Activated CD8-positive, alpha-beta memory T cell treated with anti-CD3 and anti-CD28 coated beads for 36 hours (primary cell): ENCODE data around the gene GID4. TPM values are rescaled to one million over a fixed set of nuclear protein-coding genes. Genes with fewer than 3 reads are reported as not detected.

Source experiments
- CTCF ChIA-PET: fragments of 350-600 bp; sonication (Branson Sonifier 250); formaldehyde crosslinking; loops from one replicate; lab custom pipeline; 2021; ENCODE audit warnings: antibody characterized with exemption; lab: Charles Lee
- POLR2A ChIA-PET: fragments of 350-600 bp; sonication (Branson Sonifier 250); formaldehyde crosslinking; loops from one replicate; lab custom pipeline; 2021; ENCODE audit warnings: antibody characterized with exemption; lab: Charles Lee
- total RNA-seq, 2 experiments: library from RNA; stranded (reverse); gene quantifications; one replicate each; pipeline ENCODE4 v1.2.3, GENCODE V29; 2021

GID4 gene
- total RNA-seq, 2 experiments from 2014 or later, result 11.0 to 11.4 TPM

- ChIA-PET CTCF (no interaction called here), POLR2A (no interaction called here)
Measured at GRCh38 chr17:18011286-18011685, 27.9 kb upstream of the GID4 start.

GRCh38 chr17:18014006-18014405, 25.2 kb upstream of the GID4 start:
- CTCF ChIA-PET, result interaction anchor here (2.4 kb wide), 1 partner anchor 19 kb away, joined by 7 read pairs; no protein-coding TSS in a partner anchor
- POLR2A ChIA-PET, result no interaction called here

- POLR2A ChIA-PET, result no interaction called here
- CTCF ChIA-PET, result interaction anchor here (2.4 kb wide), 1 partner anchor 18 kb away, joined by 7 read pairs; no protein-coding TSS in a partner anchor
Measured at GRCh38 chr17:18015593-18015992, 23.6 kb upstream of the GID4 start.

GRCh38 chr17:18016426-18016825, 22.8 kb upstream of the GID4 start:
- POLR2A ChIA-PET, result no interaction called here
- CTCF ChIA-PET, result interaction anchor here (0.6 to 2.4 kb wide), 2 partner anchors 17 to 42 kb away, joined by 3 to 7 read pairs; no protein-coding TSS in a partner anchor

GRCh38 chr17:18017958-18018357, 21.2 kb upstream of the GID4 start:
- ChIA-PET POLR2A (no interaction called here), CTCF (interaction anchor here (0.8 kb wide), 1 partner anchor 12 kb away, joined by 3 read pairs; no protein-coding TSS in a partner anchor)

GRCh38 chr17:18018411-18018921, 20.7 kb upstream of the GID4 start:
- POLR2A ChIA-PET, result no interaction called here
- CTCF ChIA-PET, result no interaction called here

GRCh38 chr17:18019838-18020154, 19.4 kb upstream of the GID4 start:
- ChIA-PET CTCF (no interaction called here), POLR2A (no interaction called here)

- ChIA-PET POLR2A (no interaction called here), CTCF (interaction anchor here (0.7 kb wide), 1 partner anchor 46 kb away, joined by 3 read pairs; no protein-coding TSS in a partner anchor)
Measured at GRCh38 chr17:18020971-18021370, 18.2 kb upstream of the GID4 start.

GRCh38 chr17:18021372-18021771, 17.8 kb upstream of the GID4 start:
- ChIA-PET CTCF (interaction anchor here (1.2 kb wide), 1 partner anchor 13 kb away, joined by 3 read pairs; no protein-coding TSS in a partner anchor), POLR2A (no interaction called here)

- CTCF ChIA-PET, result interaction anchor here (0.9 to 1.3 kb wide), 2 partner anchors 12 to 40 kb away, joined by 3 to 4 read pairs; no protein-coding TSS in a partner anchor
Measured at GRCh38 chr17:18025241-18025944, 13.8 kb upstream of the GID4 start.

GRCh38 chr17:18025945-18026776, 13.0 kb upstream of the GID4 start:
- ChIA-PET CTCF (interaction anchor here (0.9 to 1.6 kb wide), 4 partner anchors 12 to 107 kb away, joined by 3 to 4 read pairs (median 4); no protein-coding TSS in a partner anchor), POLR2A (interaction anchor here (1.3 kb wide), 1 partner anchor 68 kb away, joined by 4 read pairs; no protein-coding TSS in a partner anchor)

More at GRCh38 chr17:18025241-18025944, 13.8 kb upstream of the GID4 start:
- POLR2A ChIA-PET, result interaction anchor here (1.3 kb wide), 1 partner anchor 67 kb away, joined by 4 read pairs; no protein-coding TSS in a partner anchor

GRCh38 chr17:18027280-18027679, 11.9 kb upstream of the GID4 start:
- POLR2A ChIA-PET, result no interaction called here

GRCh38 chr17:18028114-18028951, 10.9 kb upstream of the GID4 start:
- ChIA-PET POLR2A (no interaction called here), CTCF (interaction anchor here (1.1 to 1.9 kb wide), 2 partner anchors 137 to 348 kb away, joined by 3 to 5 read pairs; no protein-coding TSS in a partner anchor)

More at GRCh38 chr17:18027280-18027679, 11.9 kb upstream of the GID4 start:
- CTCF ChIA-PET, result interaction anchor here (0.6 to 1.6 kb wide), 3 partner anchors 11 to 871 kb away, joined by 3 to 4 read pairs (median 4); no protein-coding TSS in a partner anchor

- ChIA-PET CTCF (interaction anchor here (1.0 to 1.9 kb wide), 3 partner anchors 129 to 348 kb away, joined by 3 to 5 read pairs (median 3); no protein-coding TSS in a partner anchor), POLR2A (no interaction called here)
Measured at GRCh38 chr17:18028952-18029540, 10.2 kb upstream of the GID4 start.

- CTCF ChIA-PET, result interaction anchor here (0.7 kb wide), 1 partner anchor 28 kb away, joined by 3 read pairs; no protein-coding TSS in a partner anchor
- POLR2A ChIA-PET, result no interaction called here
Measured at GRCh38 chr17:18031955-18032354, 7.3 kb upstream of the GID4 start.

- ChIA-PET POLR2A (interaction anchor here (0.6 to 2.0 kb wide), 4 partner anchors 76 to 663 kb away, joined by 3 to 7 read pairs (median 6); no protein-coding TSS in a partner anchor), CTCF (interaction anchor here (0.7 to 1.8 kb wide), 25 partner anchors 9 to 536 kb away, joined by 3 to 11 read pairs (median 4); partner anchors contain the start of genes DRC3 and TOM1L2)
Measured at GRCh38 chr17:18033442-18034099, 5.6 kb upstream of the GID4 start.

- ChIA-PET CTCF (interaction anchor here (0.5 kb wide), 2 partner anchors 13 to 167 kb away, joined by 3 read pairs; no protein-coding TSS in a partner anchor), POLR2A (interaction anchor here (0.6 kb wide), 2 partner anchors 35 to 733 kb away, joined by 5 to 6 read pairs; no protein-coding TSS in a partner anchor)
Measured at GRCh38 chr17:18035704-18036103, 3.5 kb upstream of the GID4 start.
